ENCODE data around the gene SMIM32. TPM values are rescaled to one million over a fixed set of nuclear protein-coding genes. Genes with fewer than 3 reads are reported as not detected.

The SMIM32 gene
- total and polyA plus RNA-seq, 2 experiments from 2014 or later: 0.27 to 0.56 TPM

DNA sequence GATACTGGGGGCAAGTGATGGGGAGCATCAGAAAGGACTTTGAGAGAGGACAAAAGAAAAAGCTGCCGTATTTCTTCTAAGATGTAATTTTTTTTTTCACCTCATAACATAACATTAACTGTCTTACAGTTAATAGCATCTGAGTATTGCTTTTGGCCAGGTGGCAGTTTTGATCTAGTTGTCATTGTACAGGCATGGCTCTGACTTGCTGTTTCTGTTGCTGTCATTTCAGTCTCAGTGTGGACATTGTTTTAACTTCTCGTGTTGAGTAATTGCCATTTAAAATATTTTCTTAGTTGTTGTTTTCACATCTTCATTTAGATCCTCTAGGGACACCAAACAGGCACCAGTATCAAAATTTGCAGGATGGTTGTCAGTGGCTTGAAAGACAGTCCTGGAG is 47.9 kb downstream of the SMIM32 start (continued):
- TF ChIP-seq, protein P1, sequence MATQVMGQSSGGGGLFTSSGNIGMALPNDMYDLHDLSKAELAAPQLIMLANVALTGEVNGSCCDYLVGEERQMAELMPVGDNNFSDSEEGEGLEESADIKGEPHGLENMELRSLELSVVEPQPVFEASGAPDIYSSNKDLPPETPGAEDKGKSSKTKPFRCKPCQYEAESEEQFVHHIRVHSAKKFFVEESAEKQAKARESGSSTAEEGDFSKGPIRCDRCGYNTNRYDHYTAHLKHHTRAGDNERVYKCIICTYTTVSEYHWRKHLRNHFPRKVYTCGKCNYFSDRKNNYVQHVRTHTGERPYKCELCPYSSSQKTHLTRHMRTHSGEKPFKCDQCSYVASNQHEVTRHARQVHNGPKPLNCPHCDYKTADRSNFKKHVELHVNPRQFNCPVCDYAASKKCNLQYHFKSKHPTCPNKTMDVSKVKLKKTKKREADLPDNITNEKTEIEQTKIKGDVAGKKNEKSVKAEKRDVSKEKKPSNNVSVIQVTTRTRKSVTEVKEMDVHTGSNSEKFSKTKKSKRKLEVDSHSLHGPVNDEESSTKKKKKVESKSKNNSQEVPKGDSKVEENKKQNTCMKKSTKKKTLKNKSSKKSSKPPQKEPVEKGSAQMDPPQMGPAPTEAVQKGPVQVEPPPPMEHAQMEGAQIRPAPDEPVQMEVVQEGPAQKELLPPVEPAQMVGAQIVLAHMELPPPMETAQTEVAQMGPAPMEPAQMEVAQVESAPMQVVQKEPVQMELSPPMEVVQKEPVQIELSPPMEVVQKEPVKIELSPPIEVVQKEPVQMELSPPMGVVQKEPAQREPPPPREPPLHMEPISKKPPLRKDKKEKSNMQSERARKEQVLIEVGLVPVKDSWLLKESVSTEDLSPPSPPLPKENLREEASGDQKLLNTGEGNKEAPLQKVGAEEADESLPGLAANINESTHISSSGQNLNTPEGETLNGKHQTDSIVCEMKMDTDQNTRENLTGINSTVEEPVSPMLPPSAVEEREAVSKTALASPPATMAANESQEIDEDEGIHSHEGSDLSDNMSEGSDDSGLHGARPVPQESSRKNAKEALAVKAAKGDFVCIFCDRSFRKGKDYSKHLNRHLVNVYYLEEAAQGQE (IDR thresholded peaks at IDR 0.05; ENCODE audit: unreplicated experiment): no peak
- TF ChIP-seq, protein P2, sequence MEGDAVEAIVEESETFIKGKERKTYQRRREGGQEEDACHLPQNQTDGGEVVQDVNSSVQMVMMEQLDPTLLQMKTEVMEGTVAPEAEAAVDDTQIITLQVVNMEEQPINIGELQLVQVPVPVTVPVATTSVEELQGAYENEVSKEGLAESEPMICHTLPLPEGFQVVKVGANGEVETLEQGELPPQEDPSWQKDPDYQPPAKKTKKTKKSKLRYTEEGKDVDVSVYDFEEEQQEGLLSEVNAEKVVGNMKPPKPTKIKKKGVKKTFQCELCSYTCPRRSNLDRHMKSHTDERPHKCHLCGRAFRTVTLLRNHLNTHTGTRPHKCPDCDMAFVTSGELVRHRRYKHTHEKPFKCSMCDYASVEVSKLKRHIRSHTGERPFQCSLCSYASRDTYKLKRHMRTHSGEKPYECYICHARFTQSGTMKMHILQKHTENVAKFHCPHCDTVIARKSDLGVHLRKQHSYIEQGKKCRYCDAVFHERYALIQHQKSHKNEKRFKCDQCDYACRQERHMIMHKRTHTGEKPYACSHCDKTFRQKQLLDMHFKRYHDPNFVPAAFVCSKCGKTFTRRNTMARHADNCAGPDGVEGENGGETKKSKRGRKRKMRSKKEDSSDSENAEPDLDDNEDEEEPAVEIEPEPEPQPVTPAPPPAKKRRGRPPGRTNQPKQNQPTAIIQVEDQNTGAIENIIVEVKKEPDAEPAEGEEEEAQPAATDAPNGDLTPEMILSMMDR (conservative IDR thresholded peaks at IDR 0.05; ENCODE audit: low read depth in 2 of 2): no peak

DNA sequence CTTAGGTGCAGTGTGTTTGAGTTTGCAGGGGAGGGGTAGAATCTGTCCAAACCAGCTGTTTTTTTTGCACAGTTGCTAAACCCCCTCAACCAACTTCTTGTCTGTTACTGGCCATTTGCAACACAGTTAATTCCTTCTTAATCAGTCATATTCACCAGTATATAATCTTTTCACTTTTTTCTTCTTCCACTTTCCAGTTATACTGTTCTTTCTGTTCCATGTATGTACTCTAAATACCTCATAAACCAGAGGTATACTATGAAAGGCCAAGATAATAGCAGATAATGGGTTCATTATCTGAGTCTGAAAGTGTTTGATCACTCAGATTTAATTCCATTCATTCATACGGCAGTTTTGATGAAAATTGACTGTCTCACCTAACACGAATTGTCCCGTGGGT is 49.2 kb downstream of the SMIM32 start:
- no peaks in the 10 kb centered on the region for H3K27me3 Mint-ChIP-seq (ENCODE audit: insufficient read depth, low read depth, poor library complexity)
- H3K9me3 Mint-ChIP-seq: no peaks in the 10 kb centered on the region

More for the DNA sequence above, 49.2 kb downstream of the SMIM32 start:
- no peaks in the 10 kb centered on the region for H3K36me3 ChIP-seq (ENCODE audit: insufficient read depth)
- H3K9me2 ChIP-seq (ENCODE audit: insufficient read depth): no peaks in the 10 kb centered on the region
- Mint-ChIP-seq H3K27ac (no peak overlapping the region), H3K36me3 (ENCODE audit: low read depth) (no peaks in the 10 kb centered on the region), H3K4me1 (peaks cover 11% of the 10 kb centered on the region; the same call in 2 of the 3 replicates), H3K4me3 (no peak overlapping the region)
- ATAC-seq (no peak), DNase-seq (ENCODE audit: low spot score) (no peak)
- H3K4me3 ChIP-seq: no peak overlapping the region
- no peaks in the 10 kb centered on the region for H3K27me3 ChIP-seq (ENCODE audit: insufficient read depth)
- H3K79me2 ChIP-seq (replicated peaks; ENCODE audit: insufficient read depth): peaks cover 100% of the 10 kb centered on the region
- peaks cover 8% of the 10 kb centered on the region; the same call in 1 of the 2 replicates for H3K4me1 ChIP-seq (ENCODE audit: insufficient read depth)
- peaks cover 65% of the 10 kb centered on the region for H4K20me1 ChIP-seq (replicated peaks; ENCODE audit: insufficient read depth)
- TF ChIP-seq NANOG (IDR thresholded peaks at IDR 0.05; ENCODE audit: borderline replicate concordance) (no peak), EZH2phosphoT487 (IDR thresholded peaks at IDR 0.05; ENCODE audit: unreplicated experiment) (no peak), STAT1 (IDR thresholded peaks at IDR 0.05; ENCODE audit: unreplicated experiment) (no peak), JUNB (IDR thresholded peaks at IDR 0.05; ENCODE audit: unreplicated experiment) (no peak)
- TF ChIP-seq, protein P1 (IDR thresholded peaks at IDR 0.05; ENCODE audit: unreplicated experiment): no peak
- TF ChIP-seq, protein P2 (conservative IDR thresholded peaks at IDR 0.05; ENCODE audit: low read depth in 2 of 2): no peak
- no peaks in the 10 kb centered on the region for H3F3A ChIP-seq (replicated peaks; ENCODE audit: low read depth)
- H3K27ac ChIP-seq (ENCODE audit: low read depth): no peak overlapping the region
- no peak overlapping the region for H2AFZ ChIP-seq
- no peak overlapping the region for H3K4me2 ChIP-seq

Data from GM23338 (cell line).